NCI-H2196 (cell line): ENCODE results near the gene ACADVL.
A peak's percentile ranks its signal among the peaks of the same experiment; 100 is the strongest.

Source experiments
- DNase-seq: peaks from one replicate; lab custom pipeline; 2025; ENCODE audit not compliant: unreplicated experiment; lab: John Stamatoyannopoulos, UW

The ACADVL gene

DNA sequence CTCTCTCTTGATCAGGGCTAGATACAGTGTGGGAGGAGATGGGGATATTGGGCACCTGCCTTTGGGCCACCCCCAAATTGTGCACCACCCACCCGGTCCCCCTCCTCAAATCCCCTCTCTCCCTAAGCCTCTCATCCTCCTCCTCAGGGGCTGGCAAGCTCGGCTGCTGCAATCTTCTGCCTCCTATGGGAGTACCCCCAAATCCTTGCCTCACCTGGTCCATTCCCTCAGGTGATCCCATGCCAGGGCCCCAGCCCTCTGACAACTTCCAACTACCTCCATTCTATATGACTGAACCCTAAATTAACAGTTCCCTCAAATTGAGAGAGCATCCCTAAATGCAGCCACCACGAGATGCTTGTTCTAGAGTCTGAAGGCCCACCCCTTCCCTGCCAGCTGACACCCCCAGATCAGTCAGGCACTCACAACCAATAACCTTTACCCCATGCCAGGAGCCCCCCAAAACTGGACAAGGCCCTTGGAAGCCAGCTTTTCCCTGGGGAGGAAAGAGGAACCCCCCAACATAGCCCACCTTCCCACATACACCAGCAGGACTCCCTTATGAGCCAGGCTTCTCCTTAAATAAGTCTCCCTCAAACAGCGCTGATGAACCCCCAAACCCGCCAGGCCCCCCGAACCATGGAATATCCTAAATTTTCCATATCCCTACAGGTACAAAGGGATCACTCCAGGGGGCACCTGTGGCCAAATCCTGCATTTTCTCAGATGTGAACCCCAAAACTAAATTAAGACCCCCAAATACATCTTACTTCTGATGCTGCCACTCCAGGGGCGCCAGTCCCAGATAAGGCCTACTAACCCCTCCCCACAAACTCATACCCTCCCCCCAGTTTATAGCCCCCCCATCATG, 3.3 kb upstream of the ACADVL start:
- no peak for DNase-seq

- peak; percentile 11 for DNase-seq
Observed at GRCh38 chr17:7217113-7217987, 2.4 kb upstream of the ACADVL start.

- DNase-seq: no peak
Observed at GRCh38 chr17:7218166-7218565, 1.6 kb upstream of the ACADVL start.

DNA sequence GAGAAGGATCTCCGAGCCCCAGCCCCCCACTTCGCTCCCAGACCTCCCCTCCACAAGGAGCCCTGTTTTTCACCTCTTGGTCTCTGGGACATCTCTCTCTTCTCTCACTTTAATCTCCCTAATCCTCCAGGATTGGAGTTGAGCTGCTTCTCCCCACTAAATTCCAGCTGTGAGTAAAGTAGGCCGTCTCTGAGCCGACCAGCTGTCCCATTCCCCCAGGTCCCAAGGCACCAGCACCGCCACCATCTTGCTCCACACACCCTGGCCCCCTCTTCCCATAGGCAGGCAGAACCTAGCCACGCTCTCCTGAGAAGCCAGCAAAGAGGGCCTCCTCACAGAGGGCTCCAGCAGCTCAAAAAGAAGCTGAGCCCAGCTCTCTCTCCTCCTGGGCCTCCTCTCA, 980 bp upstream of the ACADVL start:
- no peak for DNase-seq

GRCh38 chr17:7219229-7219811, 418 bp upstream of the ACADVL start:
- no peak for DNase-seq

GRCh38 chr17:7220593-7221277, 997 bp downstream of the ACADVL start:
- peak; percentile 33 for DNase-seq

DNA sequence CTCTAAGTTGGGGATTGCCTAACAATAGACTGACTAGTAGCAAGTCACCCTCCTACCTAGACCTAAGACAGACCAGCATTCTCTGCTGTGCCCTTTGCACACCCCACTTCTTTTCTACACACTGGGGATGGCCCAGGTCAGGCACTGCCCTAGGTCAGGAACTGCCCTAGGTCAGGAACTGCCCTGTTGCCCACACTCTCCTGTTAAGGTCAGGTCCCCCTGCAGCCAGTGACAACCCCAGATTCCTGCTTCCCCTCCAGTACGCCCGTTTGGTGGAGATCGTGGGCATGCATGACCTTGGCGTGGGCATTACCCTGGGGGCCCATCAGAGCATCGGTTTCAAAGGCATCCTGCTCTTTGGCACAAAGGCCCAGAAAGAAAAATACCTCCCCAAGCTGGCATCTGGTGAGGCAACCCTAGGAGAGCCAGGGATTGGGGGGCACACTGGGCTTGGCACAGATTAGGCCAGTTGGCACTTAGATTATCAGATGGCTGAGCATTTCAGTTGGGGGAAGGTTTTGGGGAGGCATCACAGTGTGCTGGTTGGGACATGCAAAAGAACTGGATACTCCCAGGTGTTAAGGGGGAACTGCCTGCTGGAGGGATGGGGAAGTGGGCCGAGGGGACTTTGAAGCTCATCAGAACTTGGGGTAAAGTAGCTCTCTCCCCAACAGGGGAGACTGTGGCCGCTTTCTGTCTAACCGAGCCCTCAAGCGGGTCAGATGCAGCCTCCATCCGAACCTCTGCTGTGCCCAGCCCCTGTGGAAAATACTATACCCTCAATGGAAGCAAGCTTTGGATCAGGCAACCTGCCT, 1.7 kb downstream of the ACADVL start:
- no peak for DNase-seq

DNA sequence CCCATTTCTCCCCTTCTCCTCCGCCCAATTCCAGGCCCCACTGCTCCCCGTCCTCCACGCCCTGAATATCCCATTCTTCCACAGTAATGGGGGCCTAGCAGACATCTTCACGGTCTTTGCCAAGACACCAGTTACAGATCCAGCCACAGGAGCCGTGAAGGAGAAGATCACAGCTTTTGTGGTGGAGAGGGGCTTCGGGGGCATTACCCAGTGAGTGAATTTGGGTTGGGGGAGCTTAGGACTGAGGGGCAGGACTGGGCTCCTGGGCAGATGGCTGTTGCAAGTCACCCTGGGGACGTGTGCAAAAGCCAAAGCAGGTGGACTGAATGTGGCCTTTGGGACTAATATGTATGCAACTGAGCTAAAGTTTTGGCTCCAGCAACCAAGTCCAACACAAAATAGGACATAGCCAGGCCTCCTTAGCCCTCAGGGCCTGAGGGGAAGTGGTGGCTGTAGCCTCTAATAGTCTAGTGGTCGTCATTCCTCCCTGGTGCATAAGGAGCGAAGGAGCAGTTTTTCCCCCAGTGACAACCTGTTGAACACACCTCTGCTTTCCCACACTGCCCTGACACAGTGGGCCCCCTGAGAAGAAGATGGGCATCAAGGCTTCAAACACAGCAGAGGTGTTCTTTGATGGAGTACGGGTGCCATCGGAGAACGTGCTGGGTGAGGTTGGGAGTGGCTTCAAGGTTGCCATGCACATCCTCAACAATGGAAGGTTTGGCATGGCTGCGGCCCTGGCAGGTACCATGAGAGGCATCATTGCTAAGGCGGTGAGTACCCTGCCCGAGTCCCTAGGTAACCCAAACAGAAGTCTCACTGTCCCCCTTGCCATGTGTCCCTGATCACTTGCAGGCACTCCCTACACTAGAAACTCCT, 2.6 kb downstream of the ACADVL start:
- DNase-seq: no peak

DNA sequence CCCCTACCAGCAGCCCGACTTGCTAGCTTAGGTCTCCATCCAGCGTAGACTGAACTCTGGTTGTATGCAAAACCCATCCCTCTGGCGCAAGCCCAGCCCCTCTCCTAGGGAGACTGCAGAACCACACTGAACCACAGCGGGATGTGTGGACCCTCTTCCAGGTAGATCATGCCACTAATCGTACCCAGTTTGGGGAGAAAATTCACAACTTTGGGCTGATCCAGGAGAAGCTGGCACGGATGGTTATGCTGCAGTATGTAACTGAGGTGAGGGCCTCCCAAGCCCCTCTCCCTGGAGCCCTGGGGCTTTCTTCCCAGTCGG, 3.2 kb downstream of the ACADVL start:
- no peak for DNase-seq

GRCh38 chr17:7223375-7223774, 3.6 kb downstream of the ACADVL start:
- DNase-seq: no peak

DNA sequence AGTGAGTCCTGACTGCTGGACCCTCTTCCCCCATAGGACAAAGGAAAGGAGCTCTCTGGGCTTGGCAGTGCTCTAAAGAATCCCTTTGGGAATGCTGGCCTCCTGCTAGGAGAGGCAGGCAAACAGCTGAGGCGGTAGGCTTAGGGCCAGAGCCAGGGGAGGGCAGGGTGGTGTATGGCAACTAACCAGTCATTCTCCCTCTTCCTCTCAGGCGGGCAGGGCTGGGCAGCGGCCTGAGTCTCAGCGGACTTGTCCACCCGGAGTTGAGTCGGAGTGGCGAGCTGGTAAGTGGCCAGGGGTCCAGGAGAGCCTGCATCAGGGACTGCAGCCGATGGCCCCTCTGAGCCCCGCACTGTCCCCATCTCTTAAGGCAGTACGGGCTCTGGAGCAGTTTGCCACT, 4.4 kb downstream of the ACADVL start:
- DNase-seq: no peak

GRCh38 chr17:7224661-7225111, 4.9 kb downstream of the ACADVL start:
- no peak for DNase-seq

DNA sequence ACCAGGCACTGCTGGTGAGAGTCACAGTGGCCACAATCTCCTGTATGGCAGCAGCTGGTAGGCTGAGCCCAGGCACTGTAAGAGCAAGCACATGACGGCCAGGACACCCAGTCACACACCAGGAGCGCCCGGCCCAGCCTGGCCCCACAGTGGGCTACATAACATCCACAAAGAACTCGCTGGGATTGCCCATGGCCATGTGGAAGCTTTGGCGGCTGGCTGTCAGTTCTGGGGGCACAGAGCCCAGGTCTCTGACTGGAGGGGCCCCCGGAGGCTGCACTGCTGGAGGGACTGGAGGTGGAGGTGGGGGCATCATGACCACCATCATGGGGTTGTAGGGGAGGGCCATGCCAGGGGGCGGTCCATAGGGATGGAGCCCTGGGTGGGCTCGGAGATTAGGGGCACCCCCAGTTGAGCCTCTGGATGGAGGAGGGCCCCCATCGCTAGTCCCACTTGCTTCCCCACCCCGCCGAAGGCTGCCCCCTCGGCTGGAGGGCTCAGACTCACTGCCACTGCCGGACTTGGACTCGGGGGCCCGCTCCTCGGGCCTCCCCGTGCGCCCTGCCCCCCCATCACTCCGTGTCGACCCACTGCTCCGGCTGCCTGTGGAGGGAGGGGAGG, 6.1 kb downstream of the ACADVL start:
- DNase-seq: no peak

DNA sequence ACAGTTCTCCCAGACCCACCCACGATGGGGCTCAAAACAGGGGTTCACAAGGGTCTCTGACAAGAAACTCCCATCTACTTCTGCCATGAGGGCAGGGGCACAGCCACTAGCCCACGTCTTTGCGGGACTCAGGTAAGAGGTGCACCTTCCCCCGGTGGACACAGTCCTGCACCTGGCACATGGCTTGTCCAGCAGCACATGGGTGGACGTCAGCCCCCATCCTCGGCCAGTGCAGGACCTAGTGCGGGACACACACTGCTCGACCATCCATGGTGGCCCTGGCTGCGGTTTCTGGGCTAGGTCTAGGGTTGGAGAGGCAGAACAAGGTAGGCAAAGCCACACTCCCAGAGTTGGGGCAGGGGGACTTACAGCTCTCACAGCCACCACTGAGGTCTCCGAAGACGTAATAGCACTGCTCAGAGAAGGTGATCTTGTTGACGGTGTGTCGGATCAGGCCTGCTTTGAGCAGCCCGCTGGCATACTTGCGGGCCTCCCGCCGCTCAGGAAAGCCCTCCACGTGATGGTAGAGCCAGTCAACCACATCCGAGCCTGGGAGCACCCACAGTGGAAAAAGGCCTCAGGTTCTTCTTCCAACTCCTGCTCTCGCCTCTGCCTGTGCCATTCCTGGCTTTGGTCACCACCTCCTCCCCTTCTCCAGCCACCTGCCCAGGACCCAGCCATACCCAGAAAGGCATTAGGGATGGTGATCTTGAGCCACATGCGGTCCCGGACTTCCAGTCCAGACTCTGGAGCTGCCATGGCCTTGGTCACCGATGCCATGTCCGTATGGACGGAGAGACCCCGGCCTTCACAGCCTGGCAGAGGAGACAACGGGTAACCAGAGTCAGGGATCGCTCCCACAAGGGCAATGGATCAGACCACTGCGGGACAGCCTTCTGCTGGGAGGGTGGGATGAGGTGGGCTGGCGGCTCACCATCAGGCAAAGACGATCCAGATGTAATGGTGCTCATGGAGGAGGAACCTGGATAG, 7.3 kb downstream of the ACADVL start:
- no peak for DNase-seq

DNA sequence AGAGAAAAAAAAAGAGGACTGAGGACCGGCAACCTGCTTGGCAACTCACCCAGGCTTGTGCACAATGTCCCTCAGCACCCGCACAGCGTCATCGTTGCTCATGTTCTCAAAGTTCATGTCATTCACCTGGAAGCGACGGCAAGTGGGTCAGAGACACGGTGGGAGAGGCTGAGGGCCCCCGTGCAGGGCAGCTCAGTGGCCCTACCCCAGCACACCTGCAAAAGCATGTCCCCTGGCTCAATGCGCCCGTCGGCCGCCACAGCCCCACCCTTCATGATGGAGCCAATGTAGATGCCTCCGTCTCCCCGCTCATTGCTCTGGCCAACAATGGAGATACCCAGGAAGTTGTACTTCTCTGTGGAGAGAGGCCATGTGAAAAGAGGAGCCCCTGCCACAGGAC, 9.2 kb downstream of the ACADVL start:
- DNase-seq: no peak

GRCh38 chr17:7229504-7229903, 9.8 kb downstream of the ACADVL start:
- DNase-seq: no peak

DNA sequence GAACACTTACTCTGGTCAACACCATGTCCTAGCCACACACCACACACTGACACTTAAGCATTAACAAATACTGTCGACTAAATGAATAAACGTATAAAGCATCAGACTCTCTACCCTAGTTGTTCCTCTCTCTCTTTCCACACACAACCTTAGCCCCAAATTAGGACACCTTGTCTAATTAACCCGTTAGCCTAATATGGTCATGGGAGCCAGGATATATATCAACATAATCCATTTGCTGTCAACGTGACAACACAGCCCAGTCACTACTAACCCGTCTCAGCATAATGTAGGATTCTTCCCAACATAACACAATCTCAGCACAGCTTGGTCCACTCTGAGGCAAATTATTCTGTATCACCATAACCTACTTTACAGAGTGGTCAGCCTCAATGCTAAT, 12.4 kb downstream of the ACADVL start:
- no peak for DNase-seq

DNA sequence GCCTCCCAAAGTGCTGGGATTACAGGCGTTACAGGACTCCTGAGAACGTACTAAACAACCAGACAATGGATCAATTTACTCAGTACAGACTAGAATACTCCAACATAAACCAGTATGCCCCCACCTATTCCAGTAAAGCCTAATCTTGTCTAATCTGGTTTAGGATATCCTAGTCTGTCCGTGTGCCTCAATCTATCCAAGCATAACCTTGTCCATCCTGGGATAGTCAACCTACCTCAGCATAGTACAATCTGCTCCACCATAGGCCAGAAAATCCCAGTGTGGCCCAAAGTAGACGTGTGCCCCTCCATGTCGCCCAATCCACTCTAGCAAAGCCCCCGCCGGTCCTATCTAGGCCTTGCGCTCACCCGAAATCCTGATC, 14.0 kb downstream of the ACADVL start:
- no peak for DNase-seq
